GM18951 (cell line): ENCODE measurements around the gene LRPPRC.

Experiments
- POLR2A ChIP-seq: IDR thresholded peaks from 4 replicates; pipeline ENCODE4 v1.6.1; 2011; ENCODE audit warnings: mild to moderate bottlenecking; ENCODE audit not compliant: insufficient read length, insufficient read depth; ENCODE audit errors: extremely low read depth
- in situ Hi-C: fragments of 300-500 bp; cut with MboI; formaldehyde crosslinking; loops from one replicate; pipeline ENCODE4 v1.12.0; 2022; ENCODE audit warnings: low sequenced_read_pairs, mixed read lengths, inconsistent platforms; ENCODE audit not compliant: unreplicated experiment

The LRPPRC gene

DNA sequence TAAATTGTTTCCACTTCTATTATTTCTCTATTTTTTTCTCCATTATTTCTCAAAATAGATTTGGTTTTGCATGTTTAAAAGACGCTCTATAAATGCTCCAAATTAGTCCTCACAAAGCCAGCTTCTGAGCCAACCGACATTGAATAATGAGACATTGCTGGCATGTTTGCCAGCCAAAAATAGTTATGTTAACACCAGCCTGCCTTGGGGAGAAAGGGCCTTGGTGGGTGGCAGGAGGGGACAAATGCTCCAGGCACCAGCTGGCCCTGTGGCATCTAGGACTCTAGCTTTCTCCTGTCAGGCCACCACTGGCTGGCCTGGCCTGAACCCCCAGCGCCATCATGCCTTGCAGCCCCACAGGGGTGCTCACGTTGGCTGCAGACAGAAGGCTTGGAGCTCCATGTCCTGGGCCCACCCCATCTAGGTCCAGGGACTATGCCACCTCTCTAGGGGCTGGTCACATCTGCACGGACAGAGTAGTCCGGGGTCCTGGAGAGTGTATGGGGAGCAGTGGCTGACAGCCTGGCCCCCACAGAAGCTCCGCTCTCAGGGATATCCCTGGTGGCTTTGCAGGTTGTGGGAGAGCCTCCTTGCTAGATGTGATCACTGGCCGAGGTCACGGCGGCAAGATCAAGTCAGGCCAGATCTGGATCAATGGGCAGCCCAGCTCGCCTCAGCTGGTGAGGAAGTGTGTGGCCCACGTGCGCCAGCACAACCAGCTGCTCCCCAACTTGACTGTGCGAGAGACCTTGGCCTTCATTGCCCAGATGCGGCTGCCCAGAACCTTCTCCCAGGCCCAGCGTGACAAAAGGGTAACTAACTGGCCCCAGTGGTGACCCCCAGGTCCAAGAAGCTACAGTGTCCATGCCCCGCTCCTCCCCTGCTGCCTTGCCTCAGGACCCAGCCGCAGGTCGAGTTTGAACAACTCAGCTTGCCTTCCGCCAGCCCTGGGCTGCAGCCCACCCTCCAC, 144.5 kb downstream of the LRPPRC start:
- in situ Hi-C loops, result no loop called here
- TF ChIP-seq POLR2A, result no peak

DNA sequence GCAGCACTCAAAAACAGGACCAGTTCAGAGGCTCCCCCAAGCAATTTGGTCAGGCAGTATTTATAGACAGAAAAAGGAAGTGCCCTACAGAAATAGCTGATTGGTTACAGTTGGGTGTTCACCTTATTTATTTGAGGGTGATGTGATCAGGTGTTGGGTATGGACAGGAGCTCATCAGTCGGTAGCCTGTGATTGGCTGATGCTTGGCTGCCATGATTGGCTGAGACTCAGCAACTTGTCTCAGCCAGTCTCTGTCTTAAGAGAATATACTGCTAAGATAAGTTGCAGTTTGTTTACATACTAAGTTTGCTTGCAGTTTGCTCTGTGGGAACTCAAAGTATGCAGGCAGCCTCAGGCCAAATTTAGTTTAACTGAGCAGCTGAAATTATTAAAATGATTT, 147.6 kb downstream of the LRPPRC start:
- in situ Hi-C loops, result no loop called here
- TF ChIP-seq POLR2A, result no peak

DNA sequence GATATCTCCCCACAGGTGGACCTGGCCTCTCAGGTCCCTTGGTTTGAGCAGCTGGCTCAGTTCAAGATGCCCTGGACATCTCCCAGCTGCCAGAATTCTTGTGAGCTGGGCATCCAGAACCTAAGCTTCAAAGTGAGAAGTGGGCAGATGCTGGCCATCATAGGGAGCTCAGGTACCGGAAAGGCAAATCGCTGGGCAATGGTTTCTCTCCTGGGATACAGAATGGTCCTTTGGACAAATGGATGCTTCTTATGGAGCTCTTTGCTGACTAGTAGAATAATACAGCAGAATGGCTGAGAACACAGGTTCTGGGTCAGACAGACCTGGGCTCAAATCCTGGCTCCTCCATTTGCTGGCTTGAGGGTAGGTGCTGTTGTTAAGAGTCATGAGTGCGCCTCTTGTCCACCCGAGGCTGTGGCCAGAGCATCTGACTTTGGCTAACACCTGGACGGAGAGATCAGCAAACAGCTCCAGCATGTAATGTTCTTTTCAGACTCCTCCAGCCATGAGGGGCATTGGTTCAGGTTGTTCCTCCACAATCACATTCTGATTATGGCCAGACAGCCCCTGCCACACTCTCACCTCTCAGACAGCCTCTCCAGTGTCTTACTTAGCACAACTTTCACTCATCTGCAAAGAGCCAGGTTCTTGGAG, 149.5 kb downstream of the LRPPRC start:
- in situ Hi-C loops, result no loop called here

GRCh38 chr2:43845181-43845580, 150.6 kb downstream of the LRPPRC start:
- in situ Hi-C loops, result no loop called here
- no peak for TF ChIP-seq POLR2A

More for the DNA sequence above, 149.5 kb downstream of the LRPPRC start:
- no peak for TF ChIP-seq POLR2A

DNA sequence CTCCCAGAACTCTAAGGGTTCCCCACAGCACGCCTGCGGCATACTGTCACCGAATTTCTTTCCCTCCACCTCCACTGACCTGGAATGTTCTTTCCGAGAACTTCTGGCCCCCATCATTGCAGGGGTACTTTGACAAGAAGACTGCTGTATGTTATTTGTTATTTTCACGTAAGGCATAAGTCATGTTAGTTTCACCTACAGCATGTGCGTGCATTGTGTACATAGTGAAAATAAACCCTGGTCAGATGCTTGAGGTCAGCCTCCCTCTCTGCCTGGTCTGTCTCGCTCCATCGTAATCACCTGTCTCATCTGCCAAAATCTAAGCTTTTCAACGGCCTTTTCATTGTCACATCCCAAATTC, 152.9 kb downstream of the LRPPRC start:
- no peak for TF ChIP-seq POLR2A
- in situ Hi-C loops, result no loop called here

DNA sequence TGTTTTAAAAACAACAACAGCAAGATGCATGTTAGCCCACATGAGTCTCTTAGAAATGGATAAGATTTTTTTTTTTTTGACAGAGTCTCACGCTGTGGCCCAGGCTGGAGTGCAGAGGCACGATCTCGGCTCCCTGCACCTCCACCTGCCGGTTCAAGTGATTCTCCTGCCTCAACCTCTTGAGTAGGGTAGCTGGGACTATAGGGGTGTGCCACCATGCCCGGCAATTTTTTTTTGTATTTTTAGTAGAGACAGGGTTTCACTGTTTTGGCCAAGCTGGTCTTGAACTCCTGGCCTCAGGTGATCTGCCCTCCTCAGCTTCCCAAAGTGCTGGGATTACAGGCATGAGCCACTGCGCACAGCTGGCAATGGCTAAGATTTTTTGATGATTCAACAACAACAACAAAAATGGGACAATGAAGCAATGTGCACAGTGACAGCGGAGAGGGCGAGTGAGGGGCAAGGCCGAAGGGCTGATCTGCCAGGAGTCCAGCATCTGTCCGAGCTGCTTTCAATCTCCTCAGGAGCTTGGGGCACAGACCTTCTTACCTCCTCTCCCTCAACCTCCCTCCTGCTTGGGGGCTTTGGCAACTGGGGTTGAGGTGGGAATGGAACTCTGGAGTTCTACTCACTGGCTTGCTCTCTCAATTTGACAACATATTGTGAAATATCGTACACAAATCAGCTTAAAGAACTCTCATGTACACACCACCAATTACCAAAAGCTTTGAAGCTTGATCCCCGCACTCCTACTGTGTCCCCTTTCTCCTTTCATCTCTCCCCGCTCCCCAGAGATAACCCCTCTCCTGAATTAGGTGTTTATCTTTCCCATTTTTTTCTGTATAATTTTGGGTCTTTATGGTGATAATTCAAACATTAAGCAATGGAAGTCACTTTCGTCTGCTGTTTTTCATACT, 153.6 kb downstream of the LRPPRC start:
- no peak for TF ChIP-seq POLR2A
- in situ Hi-C loops, result no loop called here

GRCh38 chr2:43840965-43841364, 154.8 kb downstream of the LRPPRC start:
- in situ Hi-C loops, result no loop called here
- no peak for TF ChIP-seq POLR2A

DNA sequence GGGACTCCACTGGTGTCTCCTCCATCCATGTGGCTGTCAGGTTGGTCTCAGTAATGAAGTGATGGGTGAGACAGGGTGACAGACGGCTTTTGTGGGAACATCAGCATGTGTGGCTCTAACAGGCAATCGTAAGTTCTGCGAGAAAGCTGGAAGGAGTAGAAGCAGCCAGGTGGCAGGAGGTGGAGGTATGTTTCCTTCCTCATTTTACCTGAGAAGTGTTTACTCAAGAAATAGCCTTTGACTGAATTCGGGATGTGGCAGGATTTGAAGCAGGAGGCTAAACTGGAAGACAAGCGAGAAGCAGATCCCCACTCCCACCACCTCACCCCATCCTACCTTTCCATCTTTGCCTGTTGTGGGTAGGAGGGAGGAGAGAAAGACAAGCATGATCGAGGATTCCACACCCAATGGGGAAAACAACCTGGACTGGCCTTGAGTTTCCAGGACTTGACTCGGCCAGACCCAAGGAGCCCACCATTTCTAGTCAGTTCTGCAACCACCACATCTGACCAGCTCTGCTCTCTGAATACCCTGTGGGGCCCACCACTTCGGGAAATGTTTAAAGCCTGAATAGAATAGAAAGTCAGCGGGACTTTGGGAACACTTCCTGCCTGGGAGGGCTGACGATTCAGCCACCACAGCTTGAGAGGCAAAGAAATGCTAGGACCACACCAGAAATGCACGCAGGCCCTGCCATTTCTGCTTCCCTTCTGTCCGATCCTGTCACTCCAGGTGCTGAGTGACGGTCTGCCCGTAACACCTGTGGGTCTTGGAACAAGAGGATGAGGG, 155.8 kb downstream of the LRPPRC start:
- TF ChIP-seq POLR2A, result no peak
- in situ Hi-C loops, result no loop called here

GRCh38 chr2:43838560-43839267, 157.1 kb downstream of the LRPPRC start, which contains the start of the genes ABCG5 and ABCG8:
ABCG5 (minus strand) TSS chr2:43838839; CDS start chr2:43838679, 160 bp downstream.
ABCG8 (plus strand) TSS chr2:43838971; CDS start chr2:43839054, 83 bp downstream.
- no peak for TF ChIP-seq POLR2A
- in situ Hi-C loops, result no loop called here

DNA sequence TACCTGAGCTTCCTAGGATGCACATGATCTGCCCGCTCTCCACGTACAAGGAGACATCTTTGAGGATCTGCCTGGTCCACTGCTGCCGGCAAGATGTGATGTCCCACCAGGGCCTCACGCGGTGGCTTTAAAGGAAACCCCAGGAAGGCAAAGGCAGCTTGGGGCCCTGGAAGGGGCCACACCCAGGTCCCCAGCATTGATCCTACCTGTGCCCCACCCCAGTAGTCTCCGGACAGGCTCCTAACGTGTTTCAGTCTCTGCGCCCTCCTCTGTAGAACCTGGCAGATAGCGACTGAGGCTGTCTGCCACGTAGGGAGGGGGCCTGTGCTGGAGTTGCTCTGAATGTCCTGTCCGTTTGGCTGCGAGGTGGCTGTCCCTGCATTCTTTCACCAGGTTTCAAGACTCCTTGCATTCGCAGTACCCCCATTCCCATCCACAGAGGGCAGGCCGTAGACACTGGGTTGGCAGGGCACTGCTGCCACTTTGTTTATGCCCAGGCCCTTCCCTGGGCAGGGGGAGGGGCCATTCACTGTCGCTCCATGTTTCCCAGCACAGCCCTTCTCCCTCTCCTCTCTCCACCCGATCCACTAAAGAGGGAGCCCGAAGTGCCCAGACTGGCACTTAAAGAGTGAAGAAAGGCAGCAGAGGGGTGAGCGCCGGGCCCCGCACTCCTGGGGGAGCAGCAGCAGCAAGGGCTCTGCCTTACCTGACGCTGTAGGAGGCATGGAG, 157.8 kb downstream of the LRPPRC start:
- TF ChIP-seq POLR2A, result no peak
- in situ Hi-C loops, result no loop called here

- TF ChIP-seq POLR2A, result no peak
- in situ Hi-C loops, result no loop called here
Measured at GRCh38 chr2:43837033-43837432, 158.8 kb downstream of the LRPPRC start.
